ENCODE results near the gene MAF.

MAF gene

DNA sequence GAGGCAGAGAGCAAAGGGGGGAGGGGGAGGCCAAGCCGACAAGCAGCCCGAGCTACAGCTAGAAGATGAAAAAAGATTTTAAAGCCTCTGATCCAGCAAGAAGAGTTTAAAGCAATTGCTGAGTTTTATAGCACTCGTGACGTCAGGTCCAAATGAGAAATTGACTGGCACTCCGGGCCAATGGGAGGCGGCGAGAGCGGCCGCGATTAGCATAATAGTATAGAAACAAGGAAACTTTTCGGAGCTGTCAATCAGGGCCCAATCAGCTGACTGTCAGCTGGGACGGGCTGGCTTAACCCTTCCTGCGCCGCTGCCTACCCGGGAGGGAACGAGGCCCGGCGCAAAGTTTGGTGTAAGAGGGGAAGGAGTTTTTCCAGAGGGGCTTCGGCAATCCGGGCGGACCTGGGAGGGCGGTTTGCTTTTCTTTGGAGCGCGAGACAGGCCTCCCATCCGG, at the start of gene MAF:
MAF (minus strand) TSS at position 100 of the 454 bp plus-strand sequence. CDS start 835 bp downstream, outside the sequence.
- peak; percentile 55 for DNase-seq

DNA sequence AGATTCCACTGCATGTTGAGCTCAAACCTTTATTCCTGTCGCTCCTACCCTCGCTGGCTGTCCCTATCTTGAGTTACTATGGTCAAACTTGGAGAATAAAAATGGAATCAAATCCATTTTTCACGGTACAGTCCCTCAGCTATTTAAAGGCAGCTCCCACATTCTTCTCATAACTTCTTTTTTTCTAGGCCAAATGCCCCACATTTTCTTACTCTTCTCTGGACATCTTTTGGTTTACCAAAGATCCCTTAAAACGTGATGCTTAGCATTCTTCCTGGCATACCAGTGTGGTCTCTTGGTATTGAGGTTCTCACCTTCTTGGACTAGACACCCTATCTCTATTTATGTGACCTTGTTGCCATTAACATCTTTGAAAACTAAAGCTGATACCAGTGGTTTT, 48.3 kb upstream of the MAF start:
- no peak for DNase-seq

DNA sequence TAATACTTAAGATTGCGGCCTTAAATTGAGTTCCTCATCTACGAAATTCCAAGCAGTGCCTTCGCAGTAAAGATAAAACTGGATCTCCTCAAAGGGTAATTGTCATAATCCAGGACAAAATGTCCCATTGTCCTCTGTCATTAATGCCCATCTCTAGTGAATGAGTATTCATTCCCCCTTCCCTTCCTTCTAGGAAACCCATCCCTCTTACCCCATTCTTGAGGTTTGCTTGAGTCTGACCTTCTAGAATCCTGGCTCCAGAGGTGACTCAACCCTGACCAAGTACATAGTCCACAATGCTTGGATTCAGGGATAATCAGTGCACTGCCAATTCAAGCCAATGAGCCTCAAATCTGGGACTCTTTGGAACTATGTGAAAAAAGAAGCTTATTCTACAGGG, 47.0 kb upstream of the MAF start:
- no peak for DNase-seq

DNA sequence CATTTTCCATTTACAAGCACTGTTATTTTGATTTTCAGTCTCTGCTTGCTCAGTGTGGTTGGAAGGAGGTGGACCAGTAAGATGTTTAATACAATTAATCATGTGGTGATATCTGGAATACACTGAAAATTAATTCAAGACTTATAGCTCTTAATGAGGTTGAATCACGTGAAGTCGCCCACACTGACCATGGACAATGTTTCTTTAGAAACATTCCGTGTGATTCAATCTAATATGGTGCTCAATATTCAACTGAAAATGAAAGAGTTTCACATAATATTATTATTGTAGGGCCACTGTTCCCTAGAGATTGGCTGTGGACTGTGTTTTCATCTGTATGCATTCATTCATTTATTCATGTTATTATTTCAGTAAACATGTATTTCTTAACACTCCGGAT, 45.2 kb upstream of the MAF start:
- DNase-seq: no peak

DNA sequence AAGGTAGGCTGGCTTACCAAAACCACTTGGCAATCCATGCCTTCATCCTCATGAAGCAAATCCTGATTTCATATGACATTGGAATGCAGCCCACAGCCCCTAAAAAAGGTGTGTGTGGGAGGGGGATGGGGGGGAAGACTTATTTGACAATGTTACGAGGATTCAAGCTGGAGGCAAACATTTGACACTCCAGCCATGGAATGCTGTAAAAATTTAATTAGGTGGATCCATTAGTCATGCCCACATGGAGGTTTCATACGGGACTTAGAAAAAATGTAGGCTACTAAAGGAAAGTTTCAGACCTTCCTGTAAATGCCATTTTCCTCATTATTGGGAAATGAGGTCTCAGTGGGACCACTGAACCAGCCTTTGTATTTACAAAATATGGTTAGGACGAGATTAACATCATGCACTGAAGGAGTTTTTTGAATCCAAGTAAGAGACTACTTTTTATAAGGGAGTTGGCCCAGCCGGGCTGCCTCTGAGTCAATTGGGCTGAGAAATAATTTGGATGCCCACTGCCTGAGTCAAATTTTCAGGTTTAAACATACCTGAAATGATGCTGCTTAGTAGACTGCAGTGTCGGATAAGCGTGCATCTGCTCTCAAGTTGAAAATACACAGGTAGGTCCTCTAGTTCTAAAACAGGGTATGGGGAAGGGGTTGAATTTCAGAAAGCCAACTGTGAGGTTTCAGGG, 44.6 kb upstream of the MAF start:
- no peak for DNase-seq

DNA sequence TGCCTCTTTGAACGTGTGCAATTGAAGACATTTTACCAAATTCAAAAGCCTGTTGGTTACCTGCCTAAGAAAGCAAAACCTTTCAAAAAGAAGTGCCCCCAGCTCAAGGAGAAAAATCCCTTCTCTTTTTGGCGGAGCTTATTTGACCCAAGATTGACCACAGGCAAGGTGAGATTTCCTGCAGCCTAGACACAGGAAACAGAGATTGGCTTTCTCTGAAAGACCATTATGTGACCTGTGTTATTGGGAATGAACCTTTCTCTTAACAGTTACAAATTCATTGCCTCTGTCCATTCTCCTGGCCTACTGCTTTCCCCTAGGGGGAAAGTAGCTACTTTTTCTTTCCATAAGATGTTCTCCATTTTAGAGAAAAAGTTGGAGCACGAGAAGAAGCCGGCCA, 42.1 kb upstream of the MAF start:
- DNase-seq: no peak

DNA sequence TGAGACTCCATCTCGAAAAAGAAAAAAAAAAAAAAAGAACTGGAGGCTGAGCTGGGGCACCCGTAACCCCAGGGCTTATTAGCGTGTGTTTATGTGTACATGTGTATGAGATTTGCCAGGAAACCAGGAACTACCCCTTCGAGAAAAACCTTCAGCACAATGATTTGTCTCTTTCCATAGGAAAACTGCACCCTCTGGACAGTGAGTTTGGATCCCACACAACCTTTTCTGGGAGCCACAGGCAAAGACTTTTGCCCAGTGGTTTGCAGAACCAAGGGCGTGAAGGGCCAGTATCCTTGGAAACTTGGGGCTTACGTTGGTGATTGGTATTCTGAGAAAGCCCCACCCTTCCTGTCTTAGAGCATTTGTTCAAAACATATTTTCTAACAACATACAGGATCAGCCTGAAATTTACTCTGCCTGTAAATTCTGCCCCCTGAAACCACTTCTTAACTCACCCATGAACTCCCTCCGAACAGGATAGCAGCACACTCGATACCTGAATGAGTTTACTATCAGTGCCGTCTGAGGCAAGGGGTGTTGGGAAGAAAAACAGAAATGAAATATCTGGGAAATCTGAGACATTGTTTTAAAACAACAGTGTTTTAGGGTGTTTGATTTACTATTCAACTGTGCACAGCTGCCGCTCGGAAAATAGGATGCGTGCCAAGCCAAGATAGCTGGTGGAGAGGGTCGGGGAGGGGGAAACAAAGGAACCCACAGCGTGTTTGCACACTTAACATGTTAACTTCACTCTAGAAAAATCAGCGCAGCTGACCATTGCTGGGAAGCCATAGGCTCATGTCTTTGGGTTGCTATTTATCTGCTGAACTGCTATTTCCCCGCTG, 40.2 kb upstream of the MAF start:
- peak; percentile 67 for DNase-seq

DNA sequence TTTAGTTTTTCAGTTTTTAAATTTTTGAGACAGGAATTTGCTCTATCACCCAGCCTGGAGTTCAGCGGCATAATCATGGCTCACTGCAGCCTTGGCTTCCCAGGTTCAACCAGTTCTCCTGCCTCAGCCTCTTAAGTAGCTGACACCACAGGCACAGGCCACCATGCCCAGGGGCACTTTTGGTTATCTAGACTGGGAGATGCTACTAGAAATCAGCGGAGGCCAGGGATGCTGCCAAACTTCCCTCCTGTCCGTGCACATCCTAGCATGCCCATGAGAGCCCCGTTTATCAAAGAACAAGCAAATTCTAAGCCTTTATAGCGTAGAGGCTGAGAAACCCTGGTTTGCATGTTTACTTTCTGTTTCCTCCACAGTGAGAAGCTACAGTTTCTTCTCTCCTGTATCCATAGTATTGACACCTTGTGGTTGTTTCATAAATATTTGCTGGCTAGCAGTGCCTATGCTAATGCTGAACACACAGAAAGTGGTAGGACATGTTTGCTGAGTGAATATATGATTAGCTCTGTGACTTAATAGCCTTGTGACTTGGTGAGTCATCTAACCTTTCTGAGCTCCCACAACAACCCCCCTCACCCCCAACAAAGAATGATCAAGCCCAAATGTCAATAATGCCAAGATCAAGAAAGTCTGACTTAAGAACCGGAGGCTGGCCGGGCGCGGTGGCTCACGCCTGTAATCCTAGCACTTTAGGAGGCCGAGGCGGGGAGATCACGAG, 39.2 kb upstream of the MAF start:
- DNase-seq: no peak

DNA sequence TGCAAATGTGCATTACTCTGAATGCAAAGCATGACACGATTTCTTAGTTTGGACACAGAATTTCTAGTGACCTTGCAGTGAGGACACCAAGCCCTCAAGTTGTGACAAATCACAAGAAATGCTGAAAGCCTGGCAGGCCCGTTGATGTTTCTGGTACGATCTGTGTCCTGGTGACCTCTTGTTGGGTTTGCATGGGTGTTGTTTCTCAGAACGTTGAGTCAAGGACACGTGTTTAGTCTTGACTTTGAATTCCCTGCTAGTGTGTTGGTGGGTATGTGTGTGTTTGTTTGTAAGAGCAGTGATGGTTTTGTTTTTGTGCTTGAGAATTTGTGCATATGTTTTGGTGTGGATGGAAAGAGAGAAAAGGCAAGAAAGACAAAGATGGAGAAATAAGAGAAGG, 37.8 kb upstream of the MAF start:
- DNase-seq: no peak

DNA sequence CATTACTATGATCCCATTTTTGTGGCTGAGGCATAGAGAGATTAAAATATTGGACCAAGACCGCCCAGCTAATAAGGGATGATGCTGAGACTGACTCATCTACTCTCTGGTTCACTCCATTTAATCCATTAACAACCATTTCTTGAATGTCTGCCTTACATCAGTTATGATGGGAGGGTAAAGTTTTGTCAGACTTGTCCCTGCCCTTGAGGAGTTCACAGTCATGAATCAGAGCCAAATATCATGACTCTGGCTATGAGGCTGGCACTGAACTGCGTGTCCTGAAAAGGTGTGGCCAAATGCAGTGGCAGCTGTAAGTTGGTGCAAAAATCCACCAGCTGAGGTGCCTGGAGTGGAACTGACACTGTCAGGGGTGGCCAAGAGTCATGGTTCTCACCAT, 35.0 kb upstream of the MAF start:
- no peak for DNase-seq

DNA sequence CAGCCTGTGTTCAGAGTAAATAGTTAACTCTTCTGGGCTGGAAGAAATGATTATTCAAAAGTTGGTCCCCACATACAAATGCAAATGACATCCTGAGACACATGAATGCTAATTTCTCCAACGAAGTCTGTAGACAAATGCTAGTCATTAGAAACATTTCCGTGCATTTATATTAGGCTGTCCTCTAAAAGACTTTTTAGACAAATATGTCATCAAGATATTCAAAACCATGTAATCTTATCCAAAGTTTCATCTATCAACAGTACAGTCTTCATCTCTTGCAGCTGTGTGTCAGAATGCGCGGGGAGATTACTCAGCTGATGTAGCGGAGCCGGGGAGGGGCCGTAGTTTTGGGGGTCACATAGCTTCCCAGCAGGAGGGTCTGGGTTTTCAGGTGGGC, 33.8 kb upstream of the MAF start:
- DNase-seq: no peak

DNA sequence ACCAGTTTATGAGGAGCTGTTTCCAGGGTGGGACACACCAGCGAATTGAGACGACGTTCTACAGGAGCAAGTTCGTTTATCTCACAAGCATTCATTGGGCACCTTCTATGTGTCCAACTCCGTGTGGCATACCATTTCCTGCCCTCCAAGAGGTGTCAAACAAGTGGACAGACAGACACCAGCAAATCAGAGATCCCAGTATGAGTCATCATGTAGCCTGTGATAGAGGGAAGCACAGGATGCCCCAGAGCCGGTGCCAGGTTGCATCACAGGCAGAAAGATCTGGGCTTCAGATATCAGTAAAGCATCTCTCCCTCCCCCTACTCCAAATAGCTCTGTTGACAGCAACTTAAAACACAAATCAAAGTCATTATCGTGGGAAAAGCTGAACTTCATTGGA, 31.8 kb upstream of the MAF start:
- no peak for DNase-seq

DNA sequence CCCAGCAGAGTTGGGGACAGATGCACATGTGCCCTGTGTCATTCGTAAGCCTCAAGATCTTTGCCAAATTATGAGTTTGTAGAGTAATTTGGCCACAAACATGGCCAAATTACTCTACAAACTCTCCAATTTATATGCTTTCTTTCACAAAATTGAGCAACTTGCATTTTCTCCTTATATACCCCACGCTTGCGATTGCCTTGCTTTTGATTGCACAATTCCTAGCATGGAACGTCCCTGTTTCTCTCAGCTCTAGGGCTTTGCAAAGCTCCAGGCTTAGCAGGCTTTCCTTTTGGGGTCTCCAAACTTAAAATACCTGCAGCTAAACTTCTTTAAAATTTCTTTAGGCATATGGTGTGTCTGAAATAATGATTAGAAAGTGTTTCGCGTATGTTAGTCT, 28.5 kb upstream of the MAF start:
- DNase-seq: no peak

DNA sequence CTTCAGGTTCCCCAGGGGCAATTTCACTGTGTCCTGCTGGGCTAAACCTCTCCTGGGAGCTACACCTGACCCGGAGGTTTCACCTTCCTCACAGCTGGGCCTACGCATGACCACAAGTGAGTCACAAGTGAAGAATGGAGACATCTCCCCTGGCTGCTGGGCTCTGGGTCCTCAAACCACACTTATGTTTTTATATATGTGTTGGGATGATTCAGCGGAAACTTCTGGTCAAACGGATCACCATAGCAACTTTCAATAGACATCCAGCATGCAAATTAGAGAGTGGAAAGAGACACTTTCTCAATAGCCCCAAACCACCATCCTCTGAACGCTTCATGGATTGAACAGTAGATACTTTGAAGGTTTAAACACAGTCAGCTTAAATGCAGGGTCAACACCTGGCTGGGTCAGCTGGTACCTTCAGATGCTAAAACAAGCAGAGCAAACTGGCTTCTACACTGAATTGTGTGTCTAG, 28.0 kb upstream of the MAF start:
- no peak for DNase-seq

DNA sequence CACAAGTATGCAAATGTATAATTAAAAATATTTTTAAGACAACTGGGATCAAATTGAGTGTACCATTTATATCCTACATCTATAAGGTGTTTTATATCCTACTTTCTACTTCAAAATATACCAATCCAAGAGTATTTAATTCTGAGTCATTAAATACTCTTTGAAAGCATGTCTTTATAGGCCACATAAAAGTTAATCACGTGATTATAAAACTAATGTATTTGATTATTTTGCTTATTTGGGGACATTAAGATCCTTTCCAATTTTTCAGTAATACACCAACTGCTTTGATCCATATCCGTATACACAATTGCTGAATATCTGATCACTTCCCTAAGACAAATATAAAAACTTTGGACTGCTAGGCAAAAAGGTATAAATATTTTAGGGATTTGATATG, 26.6 kb upstream of the MAF start:
- DNase-seq: no peak

DNA sequence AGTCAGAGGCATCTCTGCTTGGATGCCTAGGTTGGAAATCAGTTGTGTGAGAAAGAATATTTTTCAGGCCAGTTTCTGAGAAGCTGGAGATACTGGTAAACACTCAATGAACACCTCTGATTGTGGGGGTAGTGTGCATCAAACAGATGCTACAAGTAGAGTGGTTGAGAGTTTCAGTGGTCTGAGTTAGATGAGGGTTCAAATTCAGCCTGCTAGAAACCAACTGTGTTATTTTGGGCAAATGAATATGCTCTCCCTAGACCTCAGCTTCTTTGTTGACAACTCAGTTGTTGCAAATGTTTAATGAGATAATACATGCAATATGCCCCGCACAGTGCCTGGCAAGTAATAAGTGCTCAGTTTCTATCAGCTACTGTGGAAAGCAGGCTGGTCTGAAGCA, 25.2 kb upstream of the MAF start:
- DNase-seq: no peak

DNA sequence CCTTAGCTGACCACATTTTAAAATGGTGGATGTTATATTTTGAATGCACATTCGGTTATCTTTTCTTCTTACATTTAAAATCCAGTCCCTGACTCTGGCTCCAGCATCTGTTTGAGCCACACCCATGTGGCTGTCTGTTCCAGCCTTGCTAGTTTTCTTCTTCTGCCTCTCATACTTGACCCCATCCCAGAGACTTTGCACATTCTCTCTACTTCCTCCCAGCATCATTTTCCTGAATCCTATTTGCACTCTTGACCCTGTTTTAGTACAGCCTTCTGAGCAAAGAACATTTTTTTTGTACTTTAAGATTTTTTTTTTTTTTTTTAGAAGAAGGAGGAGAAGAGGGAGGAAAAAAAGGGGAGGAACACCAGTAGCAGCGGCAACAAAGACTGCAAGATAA, 23.3 kb upstream of the MAF start:
- DNase-seq: no peak

DNA sequence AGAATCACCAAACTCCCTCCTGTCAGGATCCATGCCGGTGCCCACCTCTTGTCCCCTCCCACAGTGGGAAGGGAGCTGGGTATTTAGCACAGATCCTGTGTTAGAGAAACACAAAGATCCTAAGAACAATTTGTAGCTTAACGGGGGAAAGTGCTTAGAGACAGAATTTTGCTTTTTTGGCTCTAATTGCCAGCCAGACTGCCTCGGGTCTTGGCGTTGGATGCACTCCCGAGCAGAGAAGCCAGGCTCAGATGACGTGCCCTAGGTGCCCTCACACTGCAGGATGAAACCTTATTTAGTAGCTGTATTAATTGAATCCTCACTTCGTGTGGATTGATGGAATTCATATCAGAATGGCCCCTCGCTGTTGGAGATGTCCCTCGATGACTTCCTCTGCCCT, 22.5 kb upstream of the MAF start:
- DNase-seq: no peak

DNA sequence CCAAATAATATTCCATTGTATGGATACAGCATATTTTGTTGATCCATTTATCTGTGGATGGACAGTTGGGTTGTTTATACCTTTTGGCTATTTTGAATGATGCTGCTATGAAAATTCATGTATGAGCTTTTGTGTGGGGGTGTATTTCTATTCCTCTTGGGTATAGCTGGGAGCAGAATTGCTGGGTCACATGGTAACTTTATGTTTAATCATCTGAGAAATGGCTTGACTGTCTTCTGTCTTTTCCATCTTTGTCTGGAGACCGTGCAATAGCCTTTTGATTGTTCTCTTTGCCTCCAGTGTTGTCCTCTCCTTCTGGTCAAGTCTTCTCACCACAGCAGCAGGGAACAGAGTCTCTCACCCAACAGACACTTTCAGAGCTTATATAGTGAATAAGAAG, 20.5 kb upstream of the MAF start:
- DNase-seq: no peak

DNA sequence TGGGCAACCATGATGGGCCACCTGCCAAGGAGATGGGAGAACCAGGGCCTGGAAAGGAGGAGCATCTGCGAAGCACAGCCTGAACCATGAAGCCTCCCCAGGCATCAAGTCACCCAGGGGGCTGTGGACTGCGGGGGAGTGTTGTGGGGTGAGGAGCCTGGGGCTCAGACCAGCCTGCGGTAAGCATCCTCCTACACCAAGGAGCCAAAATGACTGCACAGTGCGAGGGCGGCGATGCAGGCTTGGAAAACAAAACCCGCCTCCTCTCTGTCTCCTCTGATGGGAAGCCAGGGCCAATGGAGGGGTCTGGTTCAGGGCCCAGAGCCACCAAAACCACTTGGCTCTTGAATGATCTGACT, 18.1 kb upstream of the MAF start:
- no peak for DNase-seq

DNA sequence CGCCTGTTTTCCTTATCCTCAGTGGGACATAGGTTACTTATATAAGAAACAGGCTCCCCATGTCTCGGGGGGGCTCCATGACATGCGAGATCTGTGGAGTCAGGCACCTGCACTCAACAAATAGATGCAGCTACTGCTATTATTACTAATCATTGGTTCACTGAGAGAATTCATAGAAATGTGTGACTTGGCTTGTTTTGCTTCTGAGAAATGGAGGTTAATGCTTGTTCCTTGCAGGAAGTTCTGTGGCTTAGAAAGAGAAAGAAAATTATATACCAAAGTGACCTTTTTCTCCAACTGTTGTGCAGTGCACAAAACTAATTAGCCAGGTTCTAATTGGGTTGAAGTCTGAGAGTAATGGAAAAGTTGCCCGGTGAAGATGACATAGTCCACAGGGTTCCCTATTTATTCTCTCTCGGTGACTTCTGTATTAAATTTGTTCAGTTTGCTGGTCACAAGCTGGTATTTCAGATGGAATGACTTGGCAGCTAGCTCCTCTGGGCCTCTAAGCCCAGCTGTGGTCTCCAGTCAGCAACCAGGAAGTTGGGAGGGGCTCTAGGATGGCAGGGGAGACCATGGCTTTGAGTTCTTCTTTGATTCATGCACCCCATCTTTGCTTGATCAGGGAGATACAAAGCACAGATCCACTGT, 17.6 kb upstream of the MAF start:
- DNase-seq: no peak

DNA sequence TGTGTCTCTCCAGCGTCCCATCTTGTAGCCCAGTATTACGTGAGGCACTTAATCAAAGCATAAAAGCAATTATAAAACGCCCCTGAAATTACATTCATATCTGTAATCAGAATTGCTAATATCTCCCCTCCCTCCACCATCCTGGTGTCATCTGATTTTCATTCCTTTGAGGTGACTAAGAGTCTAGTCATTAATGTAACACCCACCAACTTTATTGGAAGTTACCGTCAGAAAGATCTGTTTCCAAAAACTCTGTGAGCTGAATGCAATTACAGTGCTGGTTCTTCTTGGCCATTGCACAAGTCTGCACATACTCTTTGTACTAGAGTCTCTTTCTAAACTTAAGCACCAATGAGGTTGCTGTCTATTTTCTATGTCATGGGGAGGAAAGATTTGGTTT, 12.5 kb upstream of the MAF start:
- no peak for DNase-seq

DNA sequence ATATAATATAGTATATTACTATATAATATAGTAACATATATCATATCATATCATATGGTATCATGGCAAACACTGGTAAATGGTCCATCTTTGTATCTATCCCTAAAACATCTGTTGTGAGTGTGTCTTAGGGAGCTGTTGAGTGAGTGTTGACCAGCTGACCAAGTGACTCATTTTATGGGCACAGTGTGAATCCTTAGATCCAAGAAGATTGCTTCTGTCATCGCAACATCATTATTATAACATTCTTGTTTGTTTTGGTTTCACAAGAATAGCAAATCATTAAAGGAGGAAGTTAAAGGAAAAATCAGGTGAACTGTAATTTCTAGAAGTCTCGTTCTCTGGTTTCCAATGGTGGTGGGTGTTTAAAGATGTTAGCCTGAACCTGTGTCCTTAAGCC, 11.7 kb upstream of the MAF start:
- DNase-seq: no peak

All from NCI-H1092 (cell line).